Stomach (tissue), 4 donors: Measurements from ENCODE around the gene TNRC6B.

Experiments used
- EP300 ChIP-seq: sonication (generic); formaldehyde crosslinking; IDR thresholded peaks from one replicate; pipeline ENCODE4 v1.6.1; 2017; ENCODE audit warnings: antibody characterized with exemption
- POLR2A ChIP-seq, 4 donors: fragments of 450-650 bp; IDR thresholded peaks; one replicate each; pipeline ENCODE4 v1.6.1; 2016; ENCODE audit warnings: antibody characterized with exemption in 4 of 4, control low read depth in 2 of 4, mild to moderate bottlenecking in 1 of 4, moderate library complexity in 1 of 4
- POLR2AphosphoS5 ChIP-seq, 3 donors: sonication (generic); formaldehyde crosslinking; IDR thresholded peaks; one replicate each; pipeline ENCODE4 v1.6.1; 2016; ENCODE audit warnings: antibody characterized with exemption in 3 of 3
- TF ChIP-seq, protein P1 (sequence below), 7 experiments: fragments of 450-650 bp in 4 of 7; fragments of 200-600 bp in 3 of 7; sonication (generic) in 3 of 7; IDR thresholded peaks; one replicate each; pipeline ENCODE4 v1.5.1; 2016 to 2019; ENCODE audit warnings: antibody characterized with exemption in 7 of 7, control low read depth in 2 of 7, mild to moderate bottlenecking in 1 of 7

DNA sequence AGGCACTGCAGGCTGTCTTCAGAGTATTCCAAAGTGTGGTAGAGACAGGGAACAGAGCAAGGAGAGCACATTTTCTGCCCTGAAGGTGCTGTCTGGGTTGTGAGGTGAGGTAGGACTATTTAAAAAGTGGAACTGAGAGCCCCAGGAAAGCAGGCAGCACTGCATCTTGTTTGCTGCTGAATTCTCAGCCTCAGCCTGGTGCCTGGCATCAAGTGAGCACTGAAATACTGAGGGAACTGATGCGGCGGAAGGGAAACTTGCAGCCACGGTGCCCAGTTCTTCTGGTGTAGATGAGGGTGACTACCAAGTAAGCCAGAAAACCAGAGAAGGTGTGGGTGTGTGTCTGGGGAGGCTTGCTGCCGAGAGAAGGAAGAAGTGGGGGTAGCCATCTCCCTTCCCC is 59.5 kb downstream of the TNRC6B start:
- TF ChIP-seq, protein P1, sequence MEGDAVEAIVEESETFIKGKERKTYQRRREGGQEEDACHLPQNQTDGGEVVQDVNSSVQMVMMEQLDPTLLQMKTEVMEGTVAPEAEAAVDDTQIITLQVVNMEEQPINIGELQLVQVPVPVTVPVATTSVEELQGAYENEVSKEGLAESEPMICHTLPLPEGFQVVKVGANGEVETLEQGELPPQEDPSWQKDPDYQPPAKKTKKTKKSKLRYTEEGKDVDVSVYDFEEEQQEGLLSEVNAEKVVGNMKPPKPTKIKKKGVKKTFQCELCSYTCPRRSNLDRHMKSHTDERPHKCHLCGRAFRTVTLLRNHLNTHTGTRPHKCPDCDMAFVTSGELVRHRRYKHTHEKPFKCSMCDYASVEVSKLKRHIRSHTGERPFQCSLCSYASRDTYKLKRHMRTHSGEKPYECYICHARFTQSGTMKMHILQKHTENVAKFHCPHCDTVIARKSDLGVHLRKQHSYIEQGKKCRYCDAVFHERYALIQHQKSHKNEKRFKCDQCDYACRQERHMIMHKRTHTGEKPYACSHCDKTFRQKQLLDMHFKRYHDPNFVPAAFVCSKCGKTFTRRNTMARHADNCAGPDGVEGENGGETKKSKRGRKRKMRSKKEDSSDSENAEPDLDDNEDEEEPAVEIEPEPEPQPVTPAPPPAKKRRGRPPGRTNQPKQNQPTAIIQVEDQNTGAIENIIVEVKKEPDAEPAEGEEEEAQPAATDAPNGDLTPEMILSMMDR (IDR thresholded peaks at IDR 0.05): no peak
- no peak for TF ChIP-seq EP300
- no peak for TF ChIP-seq POLR2AphosphoS5 (IDR thresholded peaks at IDR 0.05)
- no peak for TF ChIP-seq POLR2A (IDR thresholded peaks at IDR 0.05)
